ENCODE measurements around the gene AP4B1.

- TF ChIP-seq CTCF (IDR thresholded peaks at IDR 0.05; ENCODE audit: low read depth, low read length): no peak
- TF ChIP-seq EZH2phosphoT487 (IDR thresholded peaks at IDR 0.05; ENCODE audit: low read depth): no peak
Measured at GRCh38 chr1:113887402-113888175, 17.0 kb downstream of the AP4B1 start, which contains the start of gene BCL2L15.

All from OCI-LY3 (cell line).